HepG2 (cell line): ENCODE results near the gene CYP11A1. TPM values are rescaled to one million over a fixed set of nuclear protein-coding genes. Genes with fewer than 3 reads are reported as not detected.

Experiments used
- ARNT ChIP-seq: fragments of 450-650 bp; IDR thresholded peaks from 2 replicates; pipeline ENCODE4 v1.6.1; 2017
- ARNT2 ChIP-seq: sonication (generic); formaldehyde crosslinking; IDR thresholded peaks from 2 replicates; pipeline ENCODE4 v1.8.0; 2022; ENCODE audit warnings: mild to moderate bottlenecking, low read depth, missing genetic modification reagents, moderate library complexity
- BORCS8-MEF2B ChIP-seq: sonication (generic); formaldehyde crosslinking; IDR thresholded peaks from 2 replicates; pipeline ENCODE4 v1.8.0; 2022; ENCODE audit warnings: mild to moderate bottlenecking, missing genetic modification reagents
- FIP1L1 ChIP-seq: fragments of 200-400 bp; formaldehyde crosslinking; IDR thresholded peaks from 2 replicates; pipeline ENCODE4 v1.6.1; 2018; ENCODE audit warnings: low read depth, mild to moderate bottlenecking, low read length, moderate library complexity, borderline replicate concordance; ENCODE audit not compliant: insufficient read depth
- KLF16 ChIP-seq, 2 experiments: sonication (generic) in 1 of 2; formaldehyde crosslinking in 1 of 2; IDR thresholded peaks; 2 replicates each; pipeline versions ENCODE4 v1.6.1 to v1.8.0; 2016 to 2023; ENCODE audit warnings: missing genetic modification reagents in 2 of 2, missing compliant biosample characterization in 1 of 2
- LCORL ChIP-seq, 2 experiments: fragments of 450-650 bp in 1 of 2; sonication (generic) in 1 of 2; formaldehyde crosslinking in 1 of 2; IDR thresholded peaks; 2 replicates each; pipeline versions ENCODE4 v1.5.0 to v1.6.1; 2017 to 2020; ENCODE audit warnings: antibody characterized with exemption in 1 of 2, missing genetic modification reagents in 1 of 2
- MZF1 ChIP-seq: sonication (generic); formaldehyde crosslinking; IDR thresholded peaks from 2 replicates; pipeline ENCODE4 v1.8.1; 2023; ENCODE audit warnings: mild to moderate bottlenecking, missing genetic modification reagents, borderline replicate concordance
- NR2F2 ChIP-seq: IDR thresholded peaks from 2 replicates; pipeline ENCODE4 v1.6.1; 2012; ENCODE audit warnings: low read depth, inconsistent platforms, borderline replicate concordance
- SP4 ChIP-seq: sonication (generic); formaldehyde crosslinking; IDR thresholded peaks from 2 replicates; pipeline ENCODE4 v1.8.1; 2023; ENCODE audit warnings: mild to moderate bottlenecking, missing genetic modification reagents
- SRF ChIP-seq: IDR thresholded peaks from 2 replicates; pipeline ENCODE4 v1.6.1; 2011; ENCODE audit warnings: mild to moderate bottlenecking, low read depth, low read length, moderate library complexity
- TGIF2 ChIP-seq: IDR thresholded peaks from 2 replicates; pipeline ENCODE4 v1.6.1; 2016; ENCODE audit warnings: control low read depth, missing compliant biosample characterization
- TP53 ChIP-seq: sonication (generic); formaldehyde crosslinking; conservative IDR thresholded peaks from 2 replicates; pipeline ENCODE4 v1.4.0; 2020; ENCODE audit warnings: missing genetic modification reagents
- ZNF274 ChIP-seq: sonication (generic); formaldehyde crosslinking; IDR thresholded peaks from 2 replicates; pipeline ENCODE4 v1.5.1; 2020; ENCODE audit warnings: mild to moderate bottlenecking, missing genetic modification reagents
- ZNF530 ChIP-seq: sonication (generic); formaldehyde crosslinking; IDR thresholded peaks from 2 replicates; pipeline ENCODE4 v1.5.0; 2020; ENCODE audit warnings: low read depth, mild to moderate bottlenecking, missing genetic modification reagents
- ZNF549 ChIP-seq: sonication (generic); formaldehyde crosslinking; IDR thresholded peaks from 2 replicates; pipeline ENCODE4 v1.5.0; 2020; ENCODE audit warnings: missing genetic modification reagents
- ZNF567 ChIP-seq: sonication (generic); formaldehyde crosslinking; IDR thresholded peaks from 2 replicates; pipeline ENCODE4 v1.8.1; 2023; ENCODE audit warnings: mild to moderate bottlenecking, missing genetic modification reagents, borderline replicate concordance
- ZNF616 ChIP-seq: sonication (generic); formaldehyde crosslinking; IDR thresholded peaks from 2 replicates; pipeline ENCODE4 v1.5.0; 2020; ENCODE audit warnings: low read depth, mild to moderate bottlenecking, missing genetic modification reagents
- ZSCAN22 ChIP-seq: sonication (generic); formaldehyde crosslinking; IDR thresholded peaks from 2 replicates; pipeline ENCODE4 v1.4.0; 2020; ENCODE audit warnings: mild to moderate bottlenecking, missing genetic modification reagents
- polyA plus RNA-seq, 8 experiments: library from polyadenylated mRNA; depleted of rRNA in 3 of 8; stranded (reverse) in 7 of 8; unstranded in 1 of 8; fragments of >200 nt; fragmentation: Illumina TruSeq in 4 of 8; extraction: Trizol in 4 of 8; gene quantifications; 2 replicates each; pipeline versions ENCODE4 v1.2.1 to v1.2.3, GENCODE V29; 2011 to 2016; ENCODE audit warnings: low read depth in 4 of 8, missing spikeins in 1 of 8, mixed read lengths in 1 of 8; ENCODE audit not compliant: insufficient read depth in 1 of 8
- total RNA-seq, 5 experiments: library from RNA; depleted of rRNA; stranded (reverse); fragments of >200 nt; fragmentation: Illumina TruSeq; extraction: Trizol; gene quantifications; 2 replicates each; pipeline ENCODE4 v1.2.3, GENCODE V29; 2016; ENCODE audit warnings: low read depth in 1 of 5
- TF ChIP-seq, protein P1 (sequence below): sonication (generic); formaldehyde crosslinking; IDR thresholded peaks from 2 replicates; pipeline ENCODE4 v1.8.1; 2023; ENCODE audit warnings: mild to moderate bottlenecking, inconsistent platforms, moderate library complexity, missing genetic modification reagents, borderline replicate concordance
- TF ChIP-seq, protein P2 (sequence below): conservative IDR thresholded peaks from 2 replicates; pipeline ENCODE4 v1.6.1; 2018; ENCODE audit warnings: missing genetic modification reagents
- TF ChIP-seq, protein P3 (sequence below): sonication (generic); formaldehyde crosslinking; conservative IDR thresholded peaks from 2 replicates; pipeline ENCODE4 v1.4.0; 2020; ENCODE audit warnings: missing genetic modification reagents
- TF ChIP-seq, protein P4 (sequence below): sonication (generic); formaldehyde crosslinking; IDR thresholded peaks from 2 replicates; pipeline ENCODE4 v1.5.0; 2020; ENCODE audit warnings: mild to moderate bottlenecking, missing genetic modification reagents

CYP11A1 gene
- total and polyA plus RNA-seq, 2 of the 13 experiments (the other 11 are each of a cell fraction or from before 2014, with no cell fraction given), result 0.66 to 0.92 TPM

DNA sequence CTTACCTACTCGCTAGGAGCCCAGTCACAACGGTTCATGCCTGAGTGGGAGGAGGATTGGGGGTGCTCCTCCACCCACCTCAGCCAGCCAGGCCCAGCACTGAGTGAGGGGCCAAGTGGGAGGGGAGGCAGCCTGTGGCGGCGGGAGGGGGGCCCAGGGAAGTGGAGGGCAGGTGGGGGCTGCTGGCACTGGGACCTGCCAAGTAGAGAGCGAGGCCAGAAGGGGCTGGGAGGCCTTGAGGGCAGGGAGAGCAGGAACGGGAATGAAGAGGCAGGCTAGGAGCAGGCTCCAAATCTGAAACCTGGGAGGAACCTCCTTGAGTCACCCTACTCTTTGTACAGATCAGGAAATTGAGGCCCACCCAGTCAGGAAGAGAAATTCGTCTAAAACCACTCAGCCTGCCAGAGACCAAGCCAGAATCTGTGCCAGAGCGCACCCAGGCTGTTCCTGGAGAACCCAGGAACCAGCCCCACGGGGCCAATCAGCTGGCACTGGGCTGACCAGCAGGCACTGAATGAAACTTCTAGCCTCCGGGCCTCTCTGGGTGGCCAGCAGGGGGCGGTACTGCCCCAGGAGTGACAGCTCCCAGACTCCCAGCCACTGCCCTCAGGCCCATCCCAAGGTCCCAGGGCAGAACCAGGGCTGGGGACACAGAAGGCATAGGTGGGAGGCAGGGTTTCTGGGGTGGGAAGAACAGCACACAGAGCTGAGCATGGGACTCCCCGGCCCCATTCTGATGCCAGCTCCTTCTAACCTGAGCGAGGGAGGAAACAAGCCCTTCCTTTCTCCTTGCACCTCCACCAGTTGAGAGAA is 14.8 kb upstream of the CYP11A1 start (continued):
- TF ChIP-seq, protein P1, sequence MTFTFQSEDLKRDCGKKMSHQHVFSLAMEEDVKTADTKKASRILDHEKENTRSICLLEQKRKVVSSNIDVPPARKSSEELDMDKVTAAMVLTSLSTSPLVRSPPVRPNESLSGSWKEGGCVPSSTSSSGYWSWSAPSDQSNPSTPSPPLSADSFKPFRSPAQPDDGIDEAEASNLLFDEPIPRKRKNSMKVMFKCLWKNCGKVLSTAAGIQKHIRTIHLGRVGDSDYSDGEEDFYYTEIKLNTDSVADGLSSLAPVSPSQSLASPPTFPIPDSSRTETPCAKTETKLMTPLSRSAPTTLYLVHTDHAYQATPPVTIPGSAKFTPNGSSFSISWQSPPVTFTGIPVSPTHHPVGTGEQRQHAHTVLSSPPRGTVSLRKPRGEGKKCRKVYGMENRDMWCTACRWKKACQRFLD, result no peak
- TF ChIP-seq, protein P2, sequence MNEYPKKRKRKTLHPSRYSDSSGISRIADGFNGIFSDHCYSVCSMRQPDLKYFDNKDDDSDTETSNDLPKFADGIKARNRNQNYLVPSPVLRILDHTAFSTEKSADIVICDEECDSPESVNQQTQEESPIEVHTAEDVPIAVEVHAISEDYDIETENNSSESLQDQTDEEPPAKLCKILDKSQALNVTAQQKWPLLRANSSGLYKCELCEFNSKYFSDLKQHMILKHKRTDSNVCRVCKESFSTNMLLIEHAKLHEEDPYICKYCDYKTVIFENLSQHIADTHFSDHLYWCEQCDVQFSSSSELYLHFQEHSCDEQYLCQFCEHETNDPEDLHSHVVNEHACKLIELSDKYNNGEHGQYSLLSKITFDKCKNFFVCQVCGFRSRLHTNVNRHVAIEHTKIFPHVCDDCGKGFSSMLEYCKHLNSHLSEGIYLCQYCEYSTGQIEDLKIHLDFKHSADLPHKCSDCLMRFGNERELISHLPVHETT (CRISPR knock-in tag), result no peak
- peak; percentile 51 for TF ChIP-seq SP4 (CRISPR knock-in tag)
- no peak for TF ChIP-seq ZSCAN22 (CRISPR knock-in tag)
- TF ChIP-seq ZNF274 (CRISPR knock-in tag), result peak; percentile 80
- 0 out of 2 replicates have a peak, but pooled peaks have one; percentile 51 for TF ChIP-seq ARNT2
- TF ChIP-seq, protein P3, sequence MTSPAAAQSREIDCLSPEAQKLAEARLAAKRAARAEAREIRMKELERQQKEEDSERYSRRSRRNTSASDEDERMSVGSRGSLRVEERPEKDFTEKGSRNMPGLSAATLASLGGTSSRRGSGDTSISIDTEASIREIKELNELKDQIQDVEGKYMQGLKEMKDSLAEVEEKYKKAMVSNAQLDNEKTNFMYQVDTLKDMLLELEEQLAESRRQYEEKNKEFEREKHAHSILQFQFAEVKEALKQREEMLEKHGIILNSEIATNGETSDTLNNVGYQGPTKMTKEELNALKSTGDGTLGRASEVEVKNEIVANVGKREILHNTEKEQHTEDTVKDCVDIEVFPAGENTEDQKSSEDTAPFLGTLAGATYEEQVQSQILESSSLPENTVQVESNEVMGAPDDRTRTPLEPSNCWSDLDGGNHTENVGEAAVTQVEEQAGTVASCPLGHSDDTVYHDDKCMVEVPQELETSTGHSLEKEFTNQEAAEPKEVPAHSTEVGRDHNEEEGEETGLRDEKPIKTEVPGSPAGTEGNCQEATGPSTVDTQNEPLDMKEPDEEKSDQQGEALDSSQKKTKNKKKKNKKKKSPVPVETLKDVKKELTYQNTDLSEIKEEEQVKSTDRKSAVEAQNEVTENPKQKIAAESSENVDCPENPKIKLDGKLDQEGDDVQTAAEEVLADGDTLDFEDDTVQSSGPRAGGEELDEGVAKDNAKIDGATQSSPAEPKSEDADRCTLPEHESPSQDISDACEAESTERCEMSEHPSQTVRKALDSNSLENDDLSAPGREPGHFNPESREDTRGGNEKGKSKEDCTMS, result no peak
- TF ChIP-seq KLF16 (CRISPR knock-in tag; IDR thresholded peaks at IDR 0.05), result peak in 1 of 2 experiments; percentile 23; a peak in 1 of 4 replicates
- TF ChIP-seq MZF1 (CRISPR knock-in tag), result no peak
- no peak for TF ChIP-seq ZNF530
- no peak for TF ChIP-seq SRF
- TF ChIP-seq, protein P4, sequence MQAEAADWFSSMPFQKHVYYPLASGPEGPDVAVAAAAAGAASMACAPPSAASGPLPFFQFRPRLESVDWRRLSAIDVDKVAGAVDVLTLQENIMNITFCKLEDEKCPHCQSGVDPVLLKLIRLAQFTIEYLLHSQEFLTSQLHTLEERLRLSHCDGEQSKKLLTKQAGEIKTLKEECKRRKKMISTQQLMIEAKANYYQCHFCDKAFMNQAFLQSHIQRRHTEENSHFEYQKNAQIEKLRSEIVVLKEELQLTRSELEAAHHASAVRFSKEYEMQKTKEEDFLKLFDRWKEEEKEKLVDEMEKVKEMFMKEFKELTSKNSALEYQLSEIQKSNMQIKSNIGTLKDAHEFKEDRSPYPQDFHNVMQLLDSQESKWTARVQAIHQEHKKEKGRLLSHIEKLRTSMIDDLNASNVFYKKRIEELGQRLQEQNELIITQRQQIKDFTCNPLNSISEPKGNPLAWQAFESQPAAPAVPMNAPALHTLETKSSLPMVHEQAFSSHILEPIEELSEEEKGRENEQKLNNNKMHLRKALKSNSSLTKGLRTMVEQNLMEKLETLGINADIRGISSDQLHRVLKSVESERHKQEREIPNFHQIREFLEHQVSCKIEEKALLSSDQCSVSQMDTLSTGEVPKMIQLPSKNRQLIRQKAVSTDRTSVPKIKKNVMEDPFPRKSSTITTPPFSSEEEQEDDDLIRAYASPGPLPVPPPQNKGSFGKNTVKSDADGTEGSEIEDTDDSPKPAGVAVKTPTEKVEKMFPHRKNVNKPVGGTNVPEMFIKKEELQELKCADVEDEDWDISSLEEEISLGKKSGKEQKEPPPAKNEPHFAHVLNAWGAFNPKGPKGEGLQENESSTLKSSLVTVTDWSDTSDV, result no peak
- TF ChIP-seq ZNF616 (CRISPR knock-in tag), result no peak
- TF ChIP-seq FIP1L1, result no peak
- no peak for TF ChIP-seq ARNT
- 0 out of 2 replicates have a peak, but pooled peaks have one; percentile 64 for TF ChIP-seq ZNF567 (CRISPR knock-in tag)
- TF ChIP-seq TP53 (CRISPR knock-in tag), result no peak
- TF ChIP-seq ZNF549 (CRISPR knock-in tag), result no peak
- TF ChIP-seq BORCS8-MEF2B (CRISPR knock-in tag), result no peak
- TF ChIP-seq NR2F2, result no peak
- TF ChIP-seq LCORL (IDR thresholded peaks at IDR 0.05), result no peak
- TF ChIP-seq LCORL (CRISPR knock-in tag; IDR thresholded peaks at IDR 0.05), result no peak
- no peak for TF ChIP-seq TGIF2 (CRISPR knock-in tag)
